HL-60 (cell line): ENCODE results near the gene JAG1.

ENCODE experiments used
- DNase-seq, 2 experiments: peaks; one replicate each; pipeline ENCODE4 v3.0.0-alpha.2; 2010 to 2020; ENCODE audit warnings: low read depth in 1 of 2, low spot score in 1 of 2
- H3K27ac ChIP-seq: fragments of 250-450 bp; sonication (Bioruptor Pico); replicated peaks from 2 replicates; pipeline ENCODE4 v1.5.1; 2020; ENCODE audit warnings: mild to moderate bottlenecking, moderate library complexity
- H3K27me3 ChIP-seq: fragments of 250-450 bp; sonication (Bioruptor Pico); 2 replicates; pipeline ENCODE4 v1.5.1; 2021; ENCODE audit warnings: mild to moderate bottlenecking, moderate library complexity; ENCODE audit not compliant: insufficient read depth, poor library complexity, severe bottlenecking
- H3K4me3 ChIP-seq: replicated peaks from 2 replicates; pipeline ENCODE4 v1.5.1; 2011; ENCODE audit warnings: mild to moderate bottlenecking, control low read depth, low read length; ENCODE audit not compliant: insufficient read depth
- CTCF ChIP-seq: IDR thresholded peaks from one replicate; pipeline ENCODE4 v1.5.1; 2011; ENCODE audit warnings: low read length, control low read depth, inconsistent platforms; ENCODE audit not compliant: insufficient read depth
- GABPA ChIP-seq: IDR thresholded peaks from 2 replicates; pipeline ENCODE4 v1.6.1; 2012; ENCODE audit warnings: low read depth
- POLR2AphosphoS5 ChIP-seq: IDR thresholded peaks from 2 replicates; pipeline ENCODE4 v1.6.1; 2012; ENCODE audit warnings: low read depth
- REST ChIP-seq: IDR thresholded peaks from 2 replicates; pipeline ENCODE4 v1.6.1; 2012; ENCODE audit warnings: low read depth; ENCODE audit not compliant: insufficient replicate concordance
- SPI1 ChIP-seq: IDR thresholded peaks from 2 replicates; pipeline ENCODE4 v1.6.1; 2012; ENCODE audit warnings: low read depth, mild to moderate bottlenecking, borderline replicate concordance

Gene JAG1

DNA sequence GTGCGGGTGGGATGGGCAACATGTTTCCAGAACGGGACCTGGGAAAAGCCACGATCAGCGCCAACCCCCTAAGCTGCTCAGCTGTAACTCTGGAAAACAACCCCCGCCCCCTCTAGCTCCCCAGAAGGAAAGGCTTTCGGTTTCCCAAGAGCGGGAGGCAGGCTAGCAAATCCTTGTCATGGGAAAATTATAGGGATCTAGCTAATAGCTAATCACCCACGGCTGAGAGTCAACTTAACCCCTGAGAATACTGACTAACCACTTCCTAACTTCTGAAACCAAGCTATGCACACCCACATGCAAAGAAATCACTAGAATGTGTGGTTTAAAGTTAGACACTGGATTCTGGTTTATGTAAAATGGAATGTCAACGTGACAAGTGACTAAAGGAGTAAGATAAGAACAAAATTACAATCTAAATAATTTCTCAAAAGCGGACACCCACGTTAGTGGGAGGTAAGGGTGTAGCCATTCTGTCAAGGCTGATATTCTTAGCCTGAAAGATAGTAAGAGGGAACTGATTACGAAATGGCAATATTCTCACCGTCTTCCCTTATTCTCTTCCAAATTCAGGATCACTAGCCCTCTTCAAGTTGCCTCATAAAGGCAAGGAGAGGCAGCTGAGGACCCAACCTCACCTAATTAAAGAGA, 20.1 kb downstream of the JAG1 start:
- no peak overlapping the region for H3K4me3 ChIP-seq
- H3K27ac ChIP-seq, result no peak overlapping the region
- H3K27me3 ChIP-seq, result no peaks in the 10 kb centered on the region
- TF ChIP-seq GABPA, result no peak
- TF ChIP-seq POLR2AphosphoS5, result no peak
- no peak for TF ChIP-seq REST
- TF ChIP-seq CTCF, result no peak
- TF ChIP-seq SPI1, result no peak
- no peak for DNase-seq

DNA sequence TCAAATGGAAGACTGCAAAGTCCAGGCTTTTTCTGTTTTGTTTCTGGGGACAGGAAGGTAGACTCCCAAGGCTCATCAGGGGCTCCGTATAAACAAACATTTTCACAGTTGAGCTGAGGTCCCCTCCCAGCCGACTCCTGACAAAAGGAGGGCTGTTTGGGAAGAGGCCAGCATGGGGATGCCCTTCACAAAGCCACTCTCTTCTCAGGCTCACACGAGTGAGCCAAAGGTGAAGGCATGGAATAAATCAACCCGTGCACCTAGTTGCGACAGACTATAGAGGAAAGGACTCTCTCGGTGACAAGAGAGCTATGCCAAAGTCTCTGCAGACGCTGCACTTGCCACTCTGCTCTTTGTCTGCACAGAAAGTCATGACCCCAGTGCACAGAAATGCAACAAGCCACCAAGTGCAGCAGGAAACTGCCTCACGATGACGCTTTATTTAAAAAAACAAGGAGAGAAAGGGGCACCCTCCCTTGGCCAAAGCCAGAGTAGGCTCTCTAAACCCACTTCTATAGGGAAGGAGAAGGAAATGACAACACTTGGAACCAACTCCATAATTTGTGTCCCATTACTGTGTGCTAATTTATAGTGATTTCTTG, 21.0 kb downstream of the JAG1 start:
- H3K27ac ChIP-seq, result no peak overlapping the region
- TF ChIP-seq POLR2AphosphoS5, result 0 out of 2 replicates have a peak, but pooled peaks have one; percentile 16
- TF ChIP-seq SPI1, result no peak
- no peak for DNase-seq
- no peaks in the 10 kb centered on the region for H3K27me3 ChIP-seq
- H3K4me3 ChIP-seq, result no peak overlapping the region

DNA sequence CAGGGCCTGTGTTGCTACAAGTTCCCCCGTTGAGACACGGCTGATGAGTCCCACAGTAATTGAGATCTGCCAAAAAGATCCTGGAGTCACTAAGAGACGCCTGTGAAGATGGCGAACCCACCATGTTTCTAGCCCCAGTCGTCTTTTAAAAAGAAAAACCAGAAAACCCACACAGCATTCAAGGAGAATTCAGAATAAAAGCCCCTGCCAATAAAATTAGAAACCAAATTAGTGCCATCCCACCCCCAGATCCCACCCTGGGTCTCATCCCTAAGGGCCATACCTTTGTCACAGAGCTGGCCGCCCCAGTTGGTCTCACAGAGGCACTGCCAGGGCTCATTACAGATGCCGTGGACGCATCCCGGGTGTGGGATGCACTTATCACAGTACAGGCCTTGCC, 21.6 kb downstream of the JAG1 start:
- Histone ChIP-seq H3K27me3 (no peaks in the 10 kb centered on the region), H3K27ac (no peak overlapping the region), H3K4me3 (no peak overlapping the region)
- TF ChIP-seq REST, result no peak
- no peak for TF ChIP-seq GABPA
- no peak for TF ChIP-seq POLR2AphosphoS5
- no peak for TF ChIP-seq CTCF
- TF ChIP-seq SPI1, result no peak
- DNase-seq, result no peak

DNA sequence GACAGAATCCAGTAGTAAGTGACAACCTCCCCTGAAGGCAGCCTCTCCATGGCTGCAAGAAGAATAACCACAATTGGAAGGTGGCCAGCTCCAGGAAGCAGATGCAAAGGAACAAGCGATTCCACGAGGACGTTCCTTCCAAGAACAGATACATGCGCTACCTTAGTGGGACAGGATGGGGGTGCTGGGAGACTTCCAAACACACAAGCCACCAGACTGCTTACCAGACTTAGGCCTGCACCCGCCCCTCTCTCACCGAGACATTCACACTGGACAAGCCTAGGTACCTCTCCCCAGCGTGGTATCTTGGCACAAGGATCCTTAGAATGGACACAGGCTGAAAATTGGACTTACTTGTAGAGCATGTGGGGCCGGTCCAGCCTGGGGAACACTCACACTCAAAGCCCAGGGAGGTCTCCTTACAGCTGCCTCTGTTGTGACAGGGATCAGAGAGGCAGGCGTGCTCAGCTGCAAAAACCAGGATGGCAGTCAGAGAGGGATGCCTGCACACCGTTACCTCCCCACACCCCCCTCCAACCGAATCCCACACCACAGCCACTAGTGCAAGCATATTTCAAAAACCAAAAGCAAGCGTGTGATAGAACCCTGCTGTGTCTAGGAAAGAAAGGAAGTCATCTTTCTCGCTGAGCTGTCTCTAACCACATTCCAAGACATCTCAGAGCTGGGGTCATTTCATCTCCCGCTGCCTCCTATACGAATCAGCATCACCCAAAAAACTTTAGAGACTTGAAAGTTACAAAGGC, 22.4 kb downstream of the JAG1 start:
- DNase-seq, result no peak
- H3K27me3 ChIP-seq, result no peaks in the 10 kb centered on the region
- 0 out of 2 replicates have a peak, but pooled peaks have one; percentile 17 for TF ChIP-seq POLR2AphosphoS5
- TF ChIP-seq REST, result no peak
- H3K27ac ChIP-seq, result no peak overlapping the region
- H3K4me3 ChIP-seq, result no peak overlapping the region
